ENCODE data around the gene TMEM143.

TMEM143 gene

GRCh38 chr19:48363810-48364597, at the start of gene TMEM143, which contains the start of gene SYNGR4:
TSS of gene TMEM143 (minus strand) at chr19:48363940. CDS start at chr19:48363920, 20 bp downstream.
TSS of gene SYNGR4 (plus strand) at chr19:48364367. CDS start at chr19:48365843, 1,476 bp downstream.
- H2AFZ ChIP-seq (ENCODE audit: low read depth, low read length) = peak within 1 kb of the TSS; percentile 91
- H3K4me3 ChIP-seq (ENCODE audit: low read depth in 1 of 2, low read length in 2 of 2) = peak within 1 kb of the TSS; percentile 63 to 81
- DNase-seq = peak; percentile 100

GRCh38 chr19:48405850-48406249, 42.1 kb upstream of the TMEM143 start:
- Histone ChIP-seq H4K20me1 (ENCODE audit: insufficient read depth, low read length) (no peaks in the 10 kb centered on the region), H3K9ac (ENCODE audit: low read depth, low read length) (no peak overlapping the region), H2AFZ (ENCODE audit: low read depth, low read length) (no peak overlapping the region), H3K79me2 (ENCODE audit: insufficient read depth, low read length) (no peaks in the 10 kb centered on the region), H3K36me3 (ENCODE audit: insufficient read depth, low read length) (no peaks in the 10 kb centered on the region), H3K27ac (ENCODE audit: low read length) (no peak overlapping the region), H3K9me3 (ENCODE audit: insufficient read depth, low read length, severe bottlenecking) (no peaks in the 10 kb centered on the region), H3K4me2 (ENCODE audit: insufficient read depth, low read length) (no peak overlapping the region), H3K27me3 (ENCODE audit: insufficient read depth, low read length, poor library complexity) (no peaks in the 10 kb centered on the region), H3K4me3 (ENCODE audit: low read depth in 1 of 2, low read length in 2 of 2) (no peak overlapping the region), H3K4me1 (ENCODE audit: insufficient read depth, low read length) (no peaks in the 10 kb centered on the region)
- TF ChIP-seq EZH2 (IDR thresholded peaks at IDR 0.05; ENCODE audit: borderline replicate concordance, low read depth, low read length, severe bottlenecking) = no peak
- no peak for TF ChIP-seq CTCF (IDR thresholded peaks at IDR 0.05; ENCODE audit: borderline replicate concordance, extremely low read depth, low read length, poor library complexity, severe bottlenecking)
- ATAC-seq (ENCODE audit: insufficient read depth, low read depth) (no peak), DNase-seq (no peak)

More at GRCh38 chr19:48363810-48364597, at the start of gene TMEM143, which contains the start of gene SYNGR4:
- Histone ChIP-seq H3K79me2 (ENCODE audit: insufficient read depth, low read length) (peaks cover 5% of the 10 kb centered on the region), H4K20me1 (ENCODE audit: insufficient read depth, low read length) (no peaks in the 10 kb centered on the region), H3K9ac (ENCODE audit: low read depth, low read length) (peak within 1 kb of the TSS; percentile 95), H3K27me3 (ENCODE audit: insufficient read depth, low read length, poor library complexity) (no peaks in the 10 kb centered on the region), H3K36me3 (ENCODE audit: insufficient read depth, low read length) (peaks cover 4% of the 10 kb centered on the region), H3K27ac (ENCODE audit: low read length) (peak within 1 kb of the TSS; percentile 96), H3K4me2 (ENCODE audit: insufficient read depth, low read length) (peak within 1 kb of the TSS; percentile 91), H3K9me3 (ENCODE audit: insufficient read depth, low read length, severe bottlenecking) (no peaks in the 10 kb centered on the region), H3K4me1 (ENCODE audit: insufficient read depth, low read length) (peaks cover 23% of the 10 kb centered on the region)
- peak; percentile 85 for ATAC-seq (ENCODE audit: insufficient read depth, low read depth)
- TF ChIP-seq EZH2 (IDR thresholded peaks at IDR 0.05; ENCODE audit: borderline replicate concordance, low read depth, low read length, severe bottlenecking) (no peak), CTCF (IDR thresholded peaks at IDR 0.05; ENCODE audit: borderline replicate concordance, extremely low read depth, low read length, poor library complexity, severe bottlenecking) (peak; percentile 16)

- ATAC-seq (ENCODE audit: insufficient read depth, low read depth) = no peak
- no peaks in the 10 kb centered on the region for H3K79me2 ChIP-seq (ENCODE audit: insufficient read depth, low read length)
- no peak overlapping the region for H3K4me3 ChIP-seq (ENCODE audit: low read depth in 1 of 2, low read length in 2 of 2)
- H3K4me2 ChIP-seq (ENCODE audit: insufficient read depth, low read length) = no peak overlapping the region
- H3K27ac ChIP-seq (ENCODE audit: low read length) = no peak overlapping the region
- no peak overlapping the region for H2AFZ ChIP-seq (ENCODE audit: low read depth, low read length)
- H4K20me1 ChIP-seq (ENCODE audit: insufficient read depth, low read length) = no peaks in the 10 kb centered on the region
- no peaks in the 10 kb centered on the region for H3K9me3 ChIP-seq (ENCODE audit: insufficient read depth, low read length, severe bottlenecking)
- TF ChIP-seq CTCF (IDR thresholded peaks at IDR 0.05; ENCODE audit: borderline replicate concordance, extremely low read depth, low read length, poor library complexity, severe bottlenecking) (no peak), EZH2 (IDR thresholded peaks at IDR 0.05; ENCODE audit: borderline replicate concordance, low read depth, low read length, severe bottlenecking) (no peak)
- H3K4me1 ChIP-seq (ENCODE audit: insufficient read depth, low read length) = no peaks in the 10 kb centered on the region
- no peaks in the 10 kb centered on the region for H3K27me3 ChIP-seq (ENCODE audit: insufficient read depth, low read length, poor library complexity)
- DNase-seq = no peak
- H3K36me3 ChIP-seq (ENCODE audit: insufficient read depth, low read length) = no peaks in the 10 kb centered on the region
- H3K9ac ChIP-seq (ENCODE audit: low read depth, low read length) = no peak overlapping the region
Measured at GRCh38 chr19:48405010-48405659, 41.4 kb upstream of the TMEM143 start.

Measured in DND-41 (cell line).